Progenitor cell of endocrine pancreas (in vitro differentiated cells): Measurements from ENCODE around the gene NES. TPM values are rescaled to one million over a fixed set of nuclear protein-coding genes. Genes with fewer than 3 reads are reported as not detected.

Source experiments
- DNase-seq: peaks from one replicate; pipeline ENCODE4 v3.0.0; 2021; ENCODE audit warnings: low spot score; ENCODE audit not compliant: unreplicated experiment
- H3K27ac Mint-ChIP-seq: 2 replicates; pipeline ENCODE4 v1.8.0; 2021; ENCODE audit warnings: mild to moderate bottlenecking, moderate library complexity, mixed read lengths
- H3K27me3 Mint-ChIP-seq: 2 replicates; pipeline ENCODE4 v1.8.0; 2021; ENCODE audit warnings: mixed read lengths
- H3K36me3 Mint-ChIP-seq: 2 replicates; pipeline ENCODE4 v1.8.0; 2022; ENCODE audit warnings: mixed read lengths; ENCODE audit not compliant: insufficient read depth
- H3K4me1 Mint-ChIP-seq: 2 replicates; pipeline ENCODE4 v1.8.0; 2021; ENCODE audit warnings: low read depth, mixed read lengths
- H3K4me3 Mint-ChIP-seq: 2 replicates; pipeline ENCODE4 v1.8.0; 2021; ENCODE audit warnings: low read depth, mild to moderate bottlenecking, moderate library complexity, mixed read lengths
- H3K9me3 Mint-ChIP-seq: 2 replicates; pipeline ENCODE4 v1.8.0; 2021; ENCODE audit warnings: low read depth, mixed read lengths
- total RNA-seq: library from RNA; stranded (reverse); gene quantifications from 2 replicates; pipeline ENCODE4 v1.2.1, GENCODE V29; 2021
- TF ChIP-seq, protein P1 (sequence below): fragments of 200-600 bp; sonication (generic); IDR thresholded peaks from one replicate; pipeline ENCODE4 v1.5.0; 2021; ENCODE audit warnings: antibody characterized with exemption, mild to moderate bottlenecking; ENCODE audit not compliant: unreplicated experiment

The NES gene
- total RNA-seq, 1 donor from 2014 or later = 33.9 TPM

GRCh38 chr1:156671804-156672203, 5.4 kb downstream of the NES start:
- TF ChIP-seq, protein P1, sequence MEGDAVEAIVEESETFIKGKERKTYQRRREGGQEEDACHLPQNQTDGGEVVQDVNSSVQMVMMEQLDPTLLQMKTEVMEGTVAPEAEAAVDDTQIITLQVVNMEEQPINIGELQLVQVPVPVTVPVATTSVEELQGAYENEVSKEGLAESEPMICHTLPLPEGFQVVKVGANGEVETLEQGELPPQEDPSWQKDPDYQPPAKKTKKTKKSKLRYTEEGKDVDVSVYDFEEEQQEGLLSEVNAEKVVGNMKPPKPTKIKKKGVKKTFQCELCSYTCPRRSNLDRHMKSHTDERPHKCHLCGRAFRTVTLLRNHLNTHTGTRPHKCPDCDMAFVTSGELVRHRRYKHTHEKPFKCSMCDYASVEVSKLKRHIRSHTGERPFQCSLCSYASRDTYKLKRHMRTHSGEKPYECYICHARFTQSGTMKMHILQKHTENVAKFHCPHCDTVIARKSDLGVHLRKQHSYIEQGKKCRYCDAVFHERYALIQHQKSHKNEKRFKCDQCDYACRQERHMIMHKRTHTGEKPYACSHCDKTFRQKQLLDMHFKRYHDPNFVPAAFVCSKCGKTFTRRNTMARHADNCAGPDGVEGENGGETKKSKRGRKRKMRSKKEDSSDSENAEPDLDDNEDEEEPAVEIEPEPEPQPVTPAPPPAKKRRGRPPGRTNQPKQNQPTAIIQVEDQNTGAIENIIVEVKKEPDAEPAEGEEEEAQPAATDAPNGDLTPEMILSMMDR = no peak
- no peaks in the 10 kb centered on the region for H3K9me3 Mint-ChIP-seq
- no peak overlapping the region for H3K4me3 Mint-ChIP-seq
- no peak overlapping the region for H3K27ac Mint-ChIP-seq
- no peak for DNase-seq
- H3K36me3 Mint-ChIP-seq = peaks cover 6% of the 10 kb centered on the region
- H3K27me3 Mint-ChIP-seq = peaks cover 48% of the 10 kb centered on the region
- peaks cover 15% of the 10 kb centered on the region for H3K4me1 Mint-ChIP-seq

GRCh38 chr1:156670791-156671190, 6.4 kb downstream of the NES start:
- no peak overlapping the region for H3K4me3 Mint-ChIP-seq
- H3K36me3 Mint-ChIP-seq = peaks cover 6% of the 10 kb centered on the region
- no peak for DNase-seq
- TF ChIP-seq, protein P1 = no peak
- peaks cover 16% of the 10 kb centered on the region for H3K4me1 Mint-ChIP-seq
- peaks cover 50% of the 10 kb centered on the region for H3K27me3 Mint-ChIP-seq
- H3K9me3 Mint-ChIP-seq = no peaks in the 10 kb centered on the region
- H3K27ac Mint-ChIP-seq = no peak overlapping the region

DNA sequence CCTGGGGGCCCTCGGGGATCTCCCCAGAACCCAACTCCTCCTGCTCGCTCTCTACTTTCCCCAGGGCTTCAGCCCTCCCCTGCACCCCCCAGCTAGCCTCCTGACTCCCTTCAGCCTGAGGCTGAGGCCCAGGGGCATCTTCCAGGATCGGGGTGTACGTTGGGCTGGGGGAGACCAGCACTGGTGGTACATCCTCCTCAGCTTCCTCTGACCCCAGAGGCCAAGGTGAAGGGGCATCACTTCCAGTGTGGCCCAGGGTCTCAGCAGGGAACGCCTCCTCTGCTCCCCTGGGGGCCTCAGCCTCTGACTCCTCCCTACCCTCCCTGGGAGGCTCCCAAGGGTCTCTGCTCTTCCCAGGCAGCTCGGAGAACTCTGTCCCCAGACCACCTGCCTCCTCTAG, 6.8 kb downstream of the NES start:
- Mint-ChIP-seq H3K36me3 (peaks cover 6% of the 10 kb centered on the region), H3K4me3 (no peak overlapping the region), H3K27me3 (peaks cover 50% of the 10 kb centered on the region), H3K27ac (no peak overlapping the region), H3K4me1 (peaks cover 17% of the 10 kb centered on the region), H3K9me3 (no peaks in the 10 kb centered on the region)
- no peak for DNase-seq
- TF ChIP-seq, protein P1 = no peak

DNA sequence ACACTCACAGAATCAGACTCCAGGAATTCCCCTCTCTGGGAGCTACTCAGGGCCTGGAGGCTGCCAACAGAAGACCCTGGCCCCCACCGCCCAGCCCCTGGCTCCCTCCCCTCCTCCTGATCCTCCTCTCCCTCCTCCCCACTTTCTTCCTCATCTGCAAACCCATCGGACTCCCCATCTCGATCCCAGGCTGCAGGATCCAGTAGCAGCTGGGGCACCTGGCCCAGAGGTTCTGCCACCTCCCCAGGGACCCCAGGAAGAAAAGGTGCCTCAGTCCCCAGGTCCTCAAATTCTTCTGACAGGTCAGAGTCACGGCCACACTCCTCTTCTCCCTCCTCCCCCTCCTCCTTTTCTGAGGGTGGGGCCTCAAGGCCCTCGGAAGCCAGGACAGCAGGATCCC, 7.4 kb downstream of the NES start:
- Mint-ChIP-seq H3K36me3 (peaks cover 5% of the 10 kb centered on the region), H3K4me1 (peaks cover 21% of the 10 kb centered on the region), H3K27me3 (peaks cover 44% of the 10 kb centered on the region), H3K9me3 (no peaks in the 10 kb centered on the region), H3K27ac (no peak overlapping the region), H3K4me3 (no peak overlapping the region)
- DNase-seq = no peak
- TF ChIP-seq, protein P1 = no peak

DNA sequence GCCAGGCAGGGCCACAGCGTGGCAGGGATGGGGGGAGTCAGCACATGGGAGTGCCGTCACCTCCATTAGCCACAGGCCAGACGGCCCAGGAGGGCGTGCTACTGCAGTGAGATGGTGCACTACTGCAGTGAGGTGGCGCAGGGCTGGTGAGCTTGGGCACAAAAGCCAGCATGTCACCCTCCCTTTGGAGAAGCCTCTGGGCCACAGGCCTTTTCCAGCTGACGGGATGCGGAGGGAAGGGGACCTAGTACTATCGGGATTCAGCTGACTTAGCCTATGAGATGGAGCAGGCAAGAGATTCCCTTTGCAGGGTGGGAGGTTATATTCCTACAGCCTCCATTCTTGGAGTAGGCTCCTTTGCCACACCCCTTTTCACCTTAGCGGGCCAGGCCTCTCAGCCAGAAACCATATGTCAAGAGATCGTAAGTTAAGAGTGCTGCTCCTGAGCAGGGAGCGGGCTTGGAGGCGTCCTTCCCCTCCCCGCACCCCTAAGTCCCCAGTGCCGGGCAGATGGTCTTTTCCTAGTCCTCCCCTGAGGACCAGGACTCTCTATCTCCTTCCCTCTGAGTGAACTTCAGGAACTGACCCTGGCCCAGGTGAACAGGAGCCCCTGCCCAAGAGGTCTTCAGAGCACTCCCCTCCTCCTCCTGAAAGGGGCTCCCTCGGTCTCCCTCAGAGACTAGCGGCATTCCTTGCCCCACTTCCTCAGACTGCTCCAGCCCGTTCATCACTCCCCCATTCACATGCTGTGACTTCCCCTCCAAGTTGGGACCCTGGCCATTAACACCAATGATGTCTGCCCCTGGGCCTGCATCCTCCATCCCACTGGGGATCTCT, 8.2 kb downstream of the NES start:
- Mint-ChIP-seq H3K27me3 (peaks cover 40% of the 10 kb centered on the region), H3K4me1 (peaks cover 22% of the 10 kb centered on the region), H3K9me3 (no peaks in the 10 kb centered on the region), H3K36me3 (peaks cover 5% of the 10 kb centered on the region), H3K27ac (no peak overlapping the region), H3K4me3 (no peak overlapping the region)
- TF ChIP-seq, protein P1 = no peak
- no peak for DNase-seq
